Measurements from ENCODE around the gene COMT. TPM values are rescaled to one million over a fixed set of nuclear protein-coding genes. Genes with fewer than 3 reads are reported as not detected.
A peak's percentile ranks its signal among the peaks of the same experiment; 100 is the strongest.

COMT gene
- total RNA-seq, 1 donor from 2014 or later, result 145 TPM

DNA sequence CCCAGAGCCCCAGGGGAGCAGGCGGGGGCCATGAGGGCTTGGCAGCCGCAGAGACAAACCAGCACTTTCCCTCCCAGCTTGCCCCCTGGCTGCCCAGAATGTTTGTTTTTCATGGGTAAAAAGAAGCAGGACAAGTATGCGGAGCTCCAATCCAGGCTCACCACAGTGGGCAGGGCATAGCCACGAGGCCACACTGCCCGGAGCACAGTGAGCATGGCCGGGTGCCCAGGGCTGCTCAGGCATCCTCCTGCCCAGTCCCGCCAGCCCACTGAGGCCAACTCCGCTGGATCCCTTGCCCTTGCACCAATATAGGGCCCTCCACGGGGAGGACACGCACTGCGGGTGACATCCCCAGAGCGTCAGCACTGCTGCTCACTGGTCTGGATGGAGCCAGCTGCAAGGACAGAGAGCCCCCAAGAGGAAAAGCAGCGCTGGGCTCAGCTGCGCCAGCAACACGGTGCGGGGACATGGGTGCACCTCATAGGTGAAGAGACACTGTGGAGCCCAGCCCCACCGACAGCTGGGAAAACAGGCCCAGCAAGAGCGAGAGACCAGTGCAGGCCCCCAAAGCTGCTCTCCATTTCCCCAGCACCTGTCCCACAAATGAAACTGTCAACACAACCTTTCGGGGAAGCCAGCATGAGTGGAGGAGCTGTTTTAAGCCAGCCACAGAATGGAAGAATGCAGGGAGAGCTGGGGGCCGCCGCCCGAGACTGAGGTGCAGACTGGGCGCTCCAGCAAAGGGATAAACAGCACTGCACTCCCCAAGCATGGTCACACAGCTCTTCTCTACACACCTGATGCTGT is 50.3 kb downstream of the COMT start:
- no peak for DNase-seq (ENCODE audit: low spot score)
- no peak for ATAC-seq

DNA sequence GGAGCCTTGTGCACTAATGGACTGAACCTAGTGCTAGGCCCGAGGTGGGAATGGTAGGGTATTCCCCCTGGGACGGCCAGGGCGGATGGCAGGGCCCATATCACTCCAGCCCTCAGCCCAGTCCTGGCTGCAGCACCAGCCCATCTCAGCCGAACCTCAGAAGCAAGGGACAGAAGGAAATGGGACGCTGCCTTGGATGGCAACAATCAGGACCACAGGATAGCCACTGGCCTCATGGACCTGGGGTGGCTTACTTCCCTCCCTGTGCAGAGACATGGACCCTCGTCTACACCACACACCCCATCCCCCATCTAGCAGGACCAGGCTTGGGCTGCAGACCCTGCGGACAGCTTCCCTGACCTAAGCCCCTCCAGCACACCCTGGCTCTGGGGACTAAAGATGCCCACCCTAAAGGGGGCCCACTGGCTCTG is 50.9 kb downstream of the COMT start:
- ATAC-seq (no peak), DNase-seq (ENCODE audit: low spot score) (no peak)

DNA sequence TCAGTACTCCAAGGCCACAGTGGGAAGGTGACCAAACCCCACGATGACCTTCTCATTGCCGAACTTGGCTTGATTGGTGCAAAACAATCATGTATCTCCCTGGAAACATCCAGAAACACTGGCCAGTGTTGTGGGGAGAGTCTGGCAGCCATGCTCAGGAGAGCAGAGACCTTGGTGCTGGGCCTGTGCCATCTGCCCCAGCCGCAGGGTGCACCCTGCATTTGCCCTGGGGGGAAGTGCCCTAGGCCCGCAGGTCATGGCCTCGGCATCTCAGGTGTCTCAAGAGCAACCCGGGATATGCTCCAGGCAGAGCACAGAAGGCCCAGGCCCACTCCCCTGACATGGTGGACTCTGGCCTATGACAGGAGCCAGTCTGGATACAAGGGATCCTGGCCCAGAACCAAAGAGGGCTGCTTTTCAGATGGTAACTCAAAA is 51.4 kb downstream of the COMT start:
- no peak for DNase-seq (ENCODE audit: low spot score)

DNA sequence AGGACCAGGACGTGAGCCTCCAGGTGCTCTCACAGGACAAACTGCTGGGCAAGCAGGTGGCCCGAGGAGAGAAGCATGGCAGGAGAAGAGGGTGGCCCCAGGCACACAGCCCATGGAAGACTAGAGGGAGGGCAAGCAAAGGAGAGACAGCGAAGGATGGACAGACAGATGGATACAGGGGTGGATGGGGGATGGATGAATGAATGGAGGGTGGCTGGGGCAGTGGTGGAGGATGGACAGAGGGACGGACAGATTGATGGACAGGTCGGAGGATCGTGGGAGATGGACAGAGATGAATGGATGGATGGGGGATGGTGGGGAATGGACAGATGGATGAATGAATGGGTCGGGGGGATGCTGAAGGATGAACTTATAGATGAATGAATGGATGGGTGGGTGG is 52.4 kb downstream of the COMT start:
- no peak for DNase-seq (ENCODE audit: low spot score)
- no peak for ATAC-seq

More for the DNA sequence above, 51.4 kb downstream of the COMT start:
- ATAC-seq, result peak; percentile 56

DNA sequence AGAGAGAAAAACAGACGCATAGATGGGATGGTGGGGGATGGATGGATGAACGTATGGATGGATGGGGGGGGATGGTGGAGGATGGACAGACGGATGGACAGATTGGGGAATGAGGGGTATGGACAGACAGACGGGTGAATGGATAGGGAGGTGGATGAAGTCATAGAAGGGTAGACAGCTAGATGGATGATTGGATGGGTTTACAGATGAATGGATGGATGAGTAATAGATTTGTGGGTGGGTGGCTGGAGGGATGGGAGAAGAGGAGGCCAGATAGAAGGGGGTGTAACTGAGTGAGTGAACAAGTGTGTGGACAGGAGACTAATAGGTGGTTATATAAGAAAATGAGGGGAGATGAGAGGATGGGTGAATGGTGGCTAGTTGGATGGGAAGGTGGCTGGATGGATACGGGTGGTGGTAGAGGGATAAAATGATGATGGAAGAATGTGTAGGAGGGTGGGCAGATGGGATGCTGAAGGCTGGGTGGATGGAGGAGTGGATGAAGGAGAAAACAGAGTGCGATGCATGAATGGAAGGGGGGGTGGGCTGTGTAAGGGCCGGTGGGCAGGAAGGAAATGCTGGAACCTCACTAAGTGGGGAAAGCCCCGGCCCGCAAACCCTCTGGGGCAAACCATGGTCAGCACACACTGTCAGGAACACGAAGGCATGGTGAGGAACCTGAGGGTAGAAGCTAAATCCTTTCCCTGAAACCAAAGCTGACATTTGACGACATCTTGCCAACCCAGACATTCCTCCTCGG is 53.5 kb downstream of the COMT start:
- DNase-seq (ENCODE audit: low spot score) (no peak), ATAC-seq (no peak)

DNA sequence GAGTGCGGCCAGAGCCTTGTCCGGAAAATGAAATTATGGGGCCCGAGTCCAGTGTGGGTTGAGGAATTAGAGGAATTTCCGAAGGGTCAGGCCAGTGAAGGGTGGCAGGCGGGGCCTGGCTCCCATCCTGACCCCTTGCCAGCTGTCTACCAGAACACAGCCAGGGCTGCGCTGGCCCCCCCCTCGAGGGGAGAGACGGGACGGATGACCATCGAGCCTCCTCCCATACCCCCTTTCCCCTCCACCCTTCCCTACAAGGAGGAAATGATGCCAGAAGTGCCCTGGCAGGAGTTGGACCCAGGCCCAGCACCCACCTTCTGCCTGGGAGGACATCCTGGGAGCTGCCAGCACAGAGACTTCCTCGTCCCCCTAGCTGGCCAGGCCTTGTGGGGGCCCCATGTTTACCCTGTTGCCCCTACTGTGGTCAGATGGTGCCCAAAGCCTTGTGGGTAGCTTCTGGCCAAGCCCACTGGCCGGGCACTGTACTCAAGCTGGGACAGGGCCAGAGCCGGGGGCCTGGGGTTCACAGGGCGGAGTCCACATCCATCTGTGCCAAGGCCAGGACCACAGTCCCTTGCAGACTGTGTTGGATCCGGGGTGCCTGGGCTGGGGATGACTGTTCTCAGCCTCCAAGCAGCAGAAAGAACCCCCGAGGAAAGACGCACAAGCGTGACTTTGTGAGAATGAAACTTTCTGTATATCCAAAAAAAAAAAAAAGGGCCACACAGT is 54.2 kb downstream of the COMT start:
- ATAC-seq (no peak), DNase-seq (ENCODE audit: low spot score) (no peak)

DNA sequence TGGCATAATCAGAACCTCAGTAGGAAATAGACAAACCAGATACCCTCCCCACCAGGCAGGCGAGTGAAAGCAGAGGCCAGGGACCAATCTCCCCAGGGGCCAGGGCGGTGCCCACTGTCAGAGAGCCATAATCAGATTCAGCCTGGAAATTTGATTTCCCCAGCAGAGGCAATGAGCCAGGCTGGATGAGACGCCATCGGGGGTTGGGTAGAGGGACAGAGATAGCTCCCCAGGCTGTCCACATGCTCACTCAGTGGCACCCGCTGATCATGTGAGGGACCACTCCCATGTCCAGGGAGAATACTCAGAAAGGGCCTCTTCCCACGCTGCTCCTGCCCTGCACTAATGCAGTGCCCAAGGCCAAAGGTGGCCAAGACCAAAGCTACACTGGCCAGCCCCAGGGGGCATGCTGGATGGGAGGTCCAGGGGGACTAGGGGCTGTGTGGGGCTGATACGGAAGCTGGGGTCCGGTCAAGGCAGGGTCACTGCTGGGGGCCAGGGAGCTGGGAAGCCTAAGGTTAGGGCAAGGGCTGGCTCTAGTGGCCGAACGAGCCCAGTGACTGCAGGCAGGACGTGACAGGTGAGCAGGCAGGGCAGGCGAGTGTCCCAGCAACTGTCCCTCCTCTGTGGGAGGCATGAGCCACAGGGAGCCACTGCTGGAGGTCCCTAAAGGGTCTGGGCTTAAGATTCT is 55.3 kb downstream of the COMT start:
- DNase-seq (ENCODE audit: low spot score), result no peak
- no peak for ATAC-seq

DNA sequence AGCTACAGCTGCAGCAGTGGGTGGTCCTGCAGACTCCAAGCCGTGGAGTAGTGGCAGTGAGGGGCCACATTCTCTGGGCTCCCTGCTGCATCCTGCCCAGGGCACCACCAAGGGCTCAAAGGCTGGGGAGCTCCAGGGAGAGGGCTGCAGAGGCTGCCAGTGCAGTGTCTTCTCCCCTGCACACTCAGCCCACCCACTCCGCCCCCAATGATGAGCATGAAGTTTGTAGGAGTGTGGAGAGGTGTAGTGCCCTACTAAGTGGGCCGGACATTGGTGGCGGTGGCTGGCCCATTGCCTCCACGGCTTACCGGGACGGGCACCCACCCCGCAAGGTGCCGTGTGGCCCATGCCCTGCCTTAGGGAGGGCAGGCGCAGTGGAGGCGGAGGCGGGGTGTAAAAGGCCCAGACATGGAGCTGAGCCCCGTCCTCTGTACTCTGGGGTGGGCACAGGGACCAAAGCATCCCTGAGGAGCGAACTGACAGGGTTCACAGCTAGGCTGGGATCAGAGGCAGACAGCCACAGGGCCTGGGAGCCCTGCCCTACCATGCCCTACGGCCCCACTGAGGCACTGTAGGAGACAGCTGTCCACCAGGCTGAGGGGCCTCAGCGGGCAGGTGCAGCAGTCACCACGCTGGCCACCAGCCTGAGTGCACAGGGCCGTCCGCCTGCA is 56.1 kb downstream of the COMT start:
- DNase-seq (ENCODE audit: low spot score), result no peak
- no peak for ATAC-seq

DNA sequence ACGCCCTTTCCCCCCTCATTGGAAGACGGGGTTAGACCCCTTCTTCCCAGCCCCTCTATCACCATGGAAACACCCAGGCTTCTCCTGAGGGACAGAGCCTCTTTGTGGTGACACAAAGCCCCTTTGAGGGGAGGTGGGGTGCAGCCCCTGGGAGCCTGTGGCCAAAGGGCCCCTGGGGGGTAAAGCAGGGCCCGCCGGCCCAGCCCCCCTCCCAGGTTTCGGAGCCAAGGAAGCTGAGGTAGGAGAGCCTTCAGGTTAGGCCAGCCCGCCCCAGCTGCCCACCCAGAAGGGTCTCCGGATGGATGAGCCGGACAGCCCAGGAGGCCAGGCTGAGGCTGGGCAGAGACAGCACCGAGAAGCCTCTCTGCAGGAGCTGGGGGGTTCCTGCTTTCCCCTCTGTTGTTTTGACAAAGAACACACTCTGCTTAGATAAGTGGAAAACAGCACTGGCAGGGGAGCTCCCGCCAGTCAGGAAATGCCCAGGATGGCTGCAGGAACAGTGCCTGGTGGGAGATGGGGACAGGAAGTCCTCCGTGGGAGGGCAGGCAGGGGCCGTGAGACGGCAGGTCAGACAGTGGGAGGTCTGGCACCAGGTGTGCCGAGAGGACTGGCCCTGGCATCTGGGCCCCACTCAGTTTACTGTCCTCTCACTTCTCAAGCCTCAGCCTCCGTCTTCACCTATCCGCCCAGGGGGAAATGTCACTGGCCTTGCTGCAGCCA is 56.8 kb downstream of the COMT start:
- DNase-seq (ENCODE audit: low spot score) (no peak), ATAC-seq (no peak)

DNA sequence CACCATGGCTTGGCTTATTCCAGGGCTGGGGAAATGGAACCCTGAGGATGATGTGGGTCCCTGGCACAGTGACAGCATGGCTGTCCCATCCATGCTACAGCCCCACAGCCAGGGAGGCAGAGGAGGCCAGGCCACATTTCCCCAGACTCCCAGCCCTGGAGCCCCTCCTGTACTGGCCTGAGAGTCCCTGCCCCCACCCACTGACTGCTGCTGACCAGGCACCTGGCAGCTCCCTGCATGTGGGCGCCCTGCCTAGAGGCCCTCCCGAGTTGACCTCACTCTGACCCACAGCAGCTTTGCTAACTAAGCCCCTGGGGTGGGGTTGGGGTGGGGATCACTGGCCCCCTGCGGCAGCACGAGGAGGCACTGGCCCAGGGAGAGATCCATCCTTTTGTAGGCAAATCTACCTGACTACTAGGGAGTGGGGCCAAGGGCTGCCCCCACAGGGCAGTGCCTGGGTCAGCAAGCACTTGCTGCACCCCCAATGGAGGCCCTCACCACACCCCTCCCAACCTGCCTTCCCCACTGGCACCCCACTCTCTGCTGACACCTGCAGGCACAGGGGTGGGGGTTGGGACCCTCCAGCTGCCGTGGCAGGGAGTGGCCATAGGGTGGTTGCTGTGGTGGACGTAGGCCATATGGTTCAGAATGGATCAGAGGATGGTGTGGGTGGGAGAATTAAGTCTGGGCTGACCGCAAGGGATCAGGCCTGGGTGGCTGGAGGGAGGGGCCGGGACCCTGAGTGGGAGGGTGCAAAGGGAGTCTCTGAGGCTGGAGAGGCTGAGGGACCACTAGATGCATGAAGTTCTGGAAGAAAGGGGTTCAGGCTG is 57.6 kb downstream of the COMT start:
- peak; percentile 70 for ATAC-seq

DNA sequence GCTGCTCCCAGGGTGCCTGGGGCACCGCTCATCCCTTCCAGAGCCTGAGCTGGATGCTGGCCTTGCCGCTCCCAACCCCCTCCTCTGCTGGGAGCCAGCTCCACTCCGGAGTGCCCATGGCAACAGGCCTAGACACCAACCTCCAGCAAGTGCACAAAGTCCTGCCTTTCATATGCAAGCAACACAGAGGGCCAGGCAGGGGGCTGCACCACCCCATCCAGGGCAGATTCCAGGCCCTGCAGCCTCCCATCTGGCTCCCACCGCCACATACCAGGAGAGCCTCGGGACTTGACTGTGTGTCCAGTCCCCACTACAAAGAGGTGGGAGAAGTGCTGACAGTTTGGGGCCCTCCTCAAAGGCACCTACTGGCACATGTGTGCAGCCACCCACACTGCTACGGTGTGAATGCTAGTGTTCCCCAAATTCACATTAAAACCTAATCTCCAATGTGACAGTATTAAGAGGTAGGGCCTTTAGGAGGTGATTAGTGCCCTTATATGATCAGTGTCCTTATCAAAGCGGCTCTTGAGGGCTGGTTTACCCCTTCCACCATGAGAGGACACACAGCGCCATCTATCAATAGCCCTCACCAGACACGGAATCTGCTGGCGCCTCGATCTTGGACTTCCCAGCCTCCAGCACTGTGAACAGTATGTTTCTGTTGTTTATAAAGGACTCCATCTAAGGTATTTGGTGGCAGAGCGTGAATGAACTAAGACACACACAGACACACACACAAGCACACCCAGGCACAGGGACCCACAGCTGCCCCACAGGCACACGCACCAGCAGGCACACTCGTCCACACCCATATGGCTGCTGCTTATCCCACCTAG is 58.9 kb downstream of the COMT start:
- ATAC-seq (peak; percentile 91), DNase-seq (ENCODE audit: low spot score) (peak; percentile 81)

More for the DNA sequence above, 57.6 kb downstream of the COMT start:
- no peak for DNase-seq (ENCODE audit: low spot score)

DNA sequence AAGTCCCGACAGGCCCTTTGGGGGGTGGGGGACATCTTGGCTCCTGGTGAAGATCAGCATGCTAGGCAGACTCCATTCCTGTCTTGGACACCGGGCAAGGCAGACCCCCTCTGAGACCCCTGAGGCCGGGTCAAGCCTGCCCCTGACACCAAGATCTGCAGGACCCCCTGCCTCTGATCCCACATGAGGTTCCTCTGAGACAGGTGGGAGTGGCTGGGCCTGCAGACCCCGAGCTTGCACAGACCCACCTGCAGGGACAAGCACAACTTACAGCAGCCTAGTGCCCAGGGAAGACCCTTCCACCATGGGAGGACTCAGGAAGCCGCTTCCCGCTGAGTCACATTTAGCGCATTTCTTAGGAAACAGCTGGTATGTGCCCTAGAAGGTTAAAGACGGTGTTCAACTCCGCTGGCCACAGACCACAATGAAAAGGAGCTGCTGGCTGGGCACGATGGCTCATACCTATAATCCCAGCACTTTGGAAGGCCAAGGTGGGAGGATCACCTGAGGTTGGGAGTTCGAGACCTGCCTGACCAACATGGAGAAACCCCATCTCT is 59.6 kb downstream of the COMT start:
- DNase-seq (ENCODE audit: low spot score) (no peak), ATAC-seq (no peak)

DNA sequence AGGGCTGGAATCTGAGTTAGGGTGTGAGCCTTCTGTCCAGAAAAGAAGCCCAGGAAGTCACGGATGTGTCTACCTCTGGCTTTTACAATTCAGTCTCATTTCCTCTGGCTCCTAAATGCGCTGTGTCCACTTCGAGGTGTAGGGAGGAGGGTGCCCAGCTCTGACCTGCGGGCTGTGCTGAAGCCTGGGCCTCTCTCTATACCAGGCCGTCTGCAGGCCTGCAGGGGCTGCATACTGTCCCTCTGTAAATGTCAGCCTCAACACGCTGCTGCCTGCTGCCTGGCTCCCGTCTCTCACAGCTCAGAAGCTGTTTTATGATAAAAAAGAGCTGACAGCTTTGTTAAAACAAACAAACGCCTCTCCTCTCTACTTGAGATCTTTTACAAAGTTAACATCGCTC is 60.6 kb downstream of the COMT start:
- ATAC-seq, result no peak

DNA sequence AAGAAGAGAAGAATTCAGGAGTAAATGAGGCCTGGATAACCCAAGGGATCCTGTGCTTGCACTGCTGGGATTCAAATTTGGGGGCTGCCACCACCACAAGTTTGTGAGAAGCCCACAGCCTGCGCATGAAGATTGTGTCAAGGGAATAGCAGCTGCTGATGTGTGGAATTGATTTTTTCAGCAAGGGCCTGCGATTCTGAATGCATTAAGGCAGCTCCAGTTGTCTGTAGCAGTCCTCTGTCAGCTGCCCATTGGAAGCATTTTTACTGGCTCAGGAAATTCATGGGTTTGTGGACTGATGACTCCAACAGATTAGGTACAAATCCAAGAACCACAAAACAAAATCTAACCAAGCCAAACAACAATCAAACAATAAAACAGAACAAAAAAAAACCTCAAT is 61.1 kb downstream of the COMT start:
- DNase-seq (ENCODE audit: low spot score) (no peak), ATAC-seq (no peak)

More for the DNA sequence above, 60.6 kb downstream of the COMT start:
- no peak for DNase-seq (ENCODE audit: low spot score)

DNA sequence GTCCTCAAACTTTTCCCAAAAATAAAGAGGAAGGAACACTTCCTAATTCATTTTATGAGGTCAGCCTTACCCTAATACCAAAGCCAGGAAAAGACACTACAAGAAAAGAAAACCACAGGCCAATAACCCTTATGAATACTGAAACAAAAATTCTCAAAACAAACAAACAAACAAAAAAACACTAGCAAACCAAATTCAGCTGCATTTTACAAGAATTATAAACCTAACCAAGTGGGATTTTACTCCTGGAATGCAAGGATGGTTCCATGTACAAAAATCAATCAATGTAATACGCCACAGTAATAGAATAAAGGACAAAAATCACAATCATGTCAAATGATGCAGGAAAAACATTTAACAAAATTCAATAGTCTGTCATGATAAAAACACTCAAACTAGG is 61.7 kb downstream of the COMT start:
- no peak for ATAC-seq

DNA sequence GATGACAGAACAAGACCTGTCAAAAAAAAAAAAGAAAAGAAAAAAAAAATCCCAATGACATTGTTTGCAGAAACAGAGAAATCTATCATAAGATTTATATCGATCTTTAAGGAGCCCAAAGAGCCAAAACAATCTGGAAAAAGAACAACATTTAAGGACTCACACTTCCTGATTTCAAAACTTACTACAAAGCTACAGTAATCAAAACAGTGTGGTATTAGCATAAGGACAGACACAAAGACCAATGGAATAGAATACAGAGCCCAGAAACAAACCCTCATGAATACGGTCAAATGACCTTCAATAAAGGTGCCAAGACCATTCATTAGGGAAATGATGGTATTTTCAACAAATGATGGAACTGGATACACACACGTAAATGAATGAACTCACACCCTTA is 62.9 kb downstream of the COMT start:
- DNase-seq (ENCODE audit: low spot score) (no peak), ATAC-seq (no peak)

More for the DNA sequence above, 61.7 kb downstream of the COMT start:
- no peak for DNase-seq (ENCODE audit: low spot score)

DNA sequence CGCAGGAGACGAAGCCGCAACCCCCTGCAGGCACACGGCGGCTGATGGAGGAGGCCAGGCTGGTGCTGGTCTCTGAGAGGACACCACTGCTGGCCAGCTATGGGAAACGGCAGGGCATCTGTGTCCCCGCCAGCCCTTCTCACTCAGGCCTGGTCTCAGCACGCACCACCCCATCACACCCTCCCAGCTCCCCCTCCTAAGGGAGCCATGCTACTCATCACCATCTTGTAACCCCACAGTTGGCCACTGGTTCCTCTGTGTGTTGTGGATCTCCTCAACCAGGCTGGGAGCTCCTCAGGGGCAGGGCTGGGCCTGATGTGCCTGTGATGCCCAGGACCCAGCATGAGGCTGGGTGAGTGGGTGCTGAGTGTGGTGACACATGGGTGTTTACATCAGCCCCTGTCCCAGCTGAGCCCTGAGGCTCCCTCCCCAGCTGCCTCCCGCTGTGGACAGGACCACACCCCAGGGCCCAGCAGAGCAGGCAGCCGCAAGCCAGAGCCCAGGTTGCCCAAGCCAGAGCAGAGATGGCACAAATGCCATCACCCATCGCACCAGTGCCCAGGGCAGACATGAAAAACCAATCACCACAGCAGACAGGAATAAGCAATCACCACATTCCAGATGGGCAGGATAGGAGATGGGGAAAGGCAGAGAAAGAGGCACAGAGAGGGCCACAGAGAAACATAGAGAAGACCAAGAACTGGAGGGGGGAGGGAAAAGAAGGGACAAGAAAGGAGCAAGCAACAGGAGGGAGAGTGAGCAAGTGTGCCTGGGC is 66.8 kb downstream of the COMT start:
- no peak for ATAC-seq
- DNase-seq (ENCODE audit: low spot score), result no peak

Data from left lobe of liver (tissue), 2 donors.